Suprapubic skin (tissue), 4 donors: Measurements from ENCODE around the gene SYT10.

Source experiments
- CTCF ChIP-seq, 2 donors: fragments of 200-600 bp in 1 of 2; fragments of 450-650 bp in 1 of 2; sonication (generic) in 1 of 2; IDR thresholded peaks; one replicate each; pipeline ENCODE4 v1.5.1; 2016 to 2019; ENCODE audit warnings: antibody characterized with exemption in 2 of 2, mild to moderate bottlenecking in 1 of 2, moderate library complexity in 1 of 2
- EP300 ChIP-seq: sonication (generic); formaldehyde crosslinking; IDR thresholded peaks from one replicate; pipeline ENCODE4 v1.6.1; 2017; ENCODE audit warnings: antibody characterized with exemption
- POLR2A ChIP-seq, 2 donors: fragments of 450-650 bp; IDR thresholded peaks; one replicate each; pipeline ENCODE4 v1.6.1; 2017; ENCODE audit warnings: antibody characterized with exemption in 2 of 2, mild to moderate bottlenecking in 2 of 2, moderate library complexity in 2 of 2
- POLR2AphosphoS5 ChIP-seq, 3 donors: sonication (generic); formaldehyde crosslinking; IDR thresholded peaks; one replicate each; pipeline ENCODE4 v1.6.1; 2017; ENCODE audit warnings: antibody characterized with exemption in 3 of 3

GRCh38 chr12:33376153-33376552, 63.5 kb downstream of the SYT10 start:
- TF ChIP-seq CTCF (IDR thresholded peaks at IDR 0.05) (no peak), POLR2AphosphoS5 (IDR thresholded peaks at IDR 0.05) (no peak), POLR2A (IDR thresholded peaks at IDR 0.05) (no peak), EP300 (no peak)
